Middle frontal gyrus (tissue), 1 donor: ENCODE measurements around the gene SAMSN1.

Source experiments
- DNase-seq: peaks from one replicate; pipeline ENCODE4 v3.0.0-alpha.2; 2015; ENCODE audit warnings: low spot score; ENCODE audit errors: extremely low spot score

The SAMSN1 gene

DNA sequence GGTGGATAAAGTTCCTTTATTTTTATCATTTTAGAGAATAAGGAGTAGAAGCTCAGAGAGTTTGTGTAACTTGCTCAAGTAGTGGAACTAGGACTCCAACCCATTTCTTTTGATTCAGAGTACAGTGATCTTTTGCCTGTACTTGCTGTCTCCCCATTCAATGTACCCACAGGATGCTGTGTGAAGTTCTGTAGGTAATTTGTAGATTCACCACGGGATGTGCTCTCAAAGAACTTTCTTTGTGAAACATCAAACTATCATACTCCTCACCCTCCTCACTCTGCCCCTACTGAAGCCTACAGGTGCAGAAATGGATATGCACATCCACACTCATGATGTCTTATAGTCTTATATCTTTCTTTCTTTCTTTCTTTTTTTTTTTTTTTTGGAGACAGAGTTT is 97.3 kb downstream of the SAMSN1 start:
- DNase-seq, result no peak

DNA sequence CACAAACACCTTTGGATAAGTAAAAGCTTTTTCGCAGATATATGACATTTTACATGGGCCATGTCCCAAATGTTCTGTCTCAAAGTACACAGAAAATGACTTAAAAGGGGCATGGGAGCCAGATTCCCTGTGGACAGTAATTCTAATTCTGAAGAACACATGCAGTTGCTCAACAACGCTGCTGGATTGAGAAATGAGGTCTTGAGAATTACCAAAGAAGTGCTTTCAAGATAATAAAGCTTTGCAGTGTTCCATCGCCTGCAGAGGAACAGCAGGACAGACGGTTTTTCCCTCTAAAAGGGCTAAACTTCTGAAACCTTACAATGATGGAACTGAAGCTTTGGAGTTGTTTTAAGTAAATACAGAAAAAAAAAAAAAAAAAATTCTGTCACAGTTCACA is 107.9 kb downstream of the SAMSN1 start:
- no peak for DNase-seq

DNA sequence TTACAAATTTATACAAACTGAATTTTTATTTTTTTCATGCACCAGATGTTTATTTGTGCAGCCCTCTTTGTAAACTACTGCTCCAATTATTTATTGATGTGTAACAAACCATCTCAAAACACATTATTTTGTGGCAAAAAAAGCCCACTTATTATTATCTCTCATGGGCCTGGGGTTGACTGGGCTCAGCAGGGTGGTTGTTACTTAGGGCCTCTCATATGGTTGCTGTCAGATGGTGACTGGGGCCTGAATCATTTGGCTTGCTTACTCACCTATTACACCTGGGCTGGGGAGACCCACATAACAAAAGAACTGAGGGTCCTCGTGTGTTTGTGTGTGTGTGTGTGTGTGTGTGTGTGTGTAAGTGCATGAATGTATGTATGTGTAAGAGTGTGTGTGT is 110.7 kb downstream of the SAMSN1 start:
- no peak for DNase-seq
